GM12878 (cell line): Measurements from ENCODE around the gene EHD1. TPM values are rescaled to one million over a fixed set of nuclear protein-coding genes. Genes with fewer than 3 reads are reported as not detected.

Source experiments
- ATAC-seq: fragments of 200-7000 bp; cut with Tn5 transposase; 3 replicates; pipeline ENCODE4 v1.9.1; 2020; ENCODE audit warnings: mild to moderate bottlenecking, moderate library complexity
- BruUV-seq: library from RNA; stranded (reverse); fragments of 400-500 nt; replicated peaks from 2 replicates; lab custom pipeline; 2021; lab: Mats Ljungman, UMichigan
- CTCF ChIA-PET: fragments of 300-600 bp; sonication (Branson Sonifier 250); formaldehyde crosslinking; extraction: SDS; loops from one replicate; lab custom pipeline; 2021; ENCODE audit warnings: inconsistent platforms; lab: Yijun Ruan, JAX
- POLR2A ChIA-PET: fragments of 350-600 bp; formaldehyde crosslinking; extraction: SDS; loops from one replicate; lab custom pipeline; 2021; ENCODE audit warnings: inconsistent platforms; lab: Charles Lee
- RAD21 ChIA-PET: fragments of 300-600 bp; sonication (Branson Sonifier 250); formaldehyde crosslinking; loops from one replicate; lab custom pipeline; 2023; ENCODE audit warnings: antibody characterized with exemption; ENCODE audit not compliant: unreplicated experiment; lab: Charles Lee
- SMC1A ChIA-PET: fragments of 300-600 bp; sonication (Branson Sonifier 250); formaldehyde crosslinking; loops from one replicate; lab custom pipeline; 2023; ENCODE audit not compliant: unreplicated experiment, uncharacterized antibody; lab: Charles Lee
- DNase-seq: peaks from one replicate; pipeline ENCODE4 v3.0.0-alpha.2; 2011; ENCODE audit warnings: low read depth, low spot score
- FAIRE-seq: peaks from 3 replicates; lab custom pipeline; 2011; peaks lifted over from hg19 to GRCh38; lab: Jason Lieb, UNC
- H2AFZ ChIP-seq: 2 replicates; pipeline ENCODE4 v1.6.0; 2011; ENCODE audit warnings: low read depth, low read length, control low read depth; ENCODE audit not compliant: control insufficient read depth
- H3K27ac ChIP-seq: 2 replicates; pipeline ENCODE4 v1.5.1; 2011; ENCODE audit warnings: control low read depth; ENCODE audit not compliant: control insufficient read depth, insufficient read depth
- H3K27me3 ChIP-seq, 2 experiments: replicated peaks in 1 of 2; 2 replicates each; pipeline versions ENCODE4 v1.6.0 to v1.6.1; 2011; ENCODE audit warnings: low read length in 1 of 2; ENCODE audit not compliant: control insufficient read depth in 2 of 2, insufficient read depth in 2 of 2
- H3K36me3 ChIP-seq, 2 experiments: 2 replicates each; pipeline ENCODE4 v1.5.1; 2011; ENCODE audit warnings: low read length in 1 of 2; ENCODE audit not compliant: control insufficient read depth in 2 of 2, insufficient read depth in 2 of 2
- H3K4me1 ChIP-seq: 2 replicates; pipeline ENCODE4 v1.6.1; 2011; ENCODE audit warnings: mild to moderate bottlenecking, low read length, moderate library complexity, mixed read lengths; ENCODE audit not compliant: control insufficient read depth, insufficient read depth
- H3K4me2 ChIP-seq: 2 replicates; pipeline ENCODE4 v1.6.0; 2011; ENCODE audit warnings: control low read depth; ENCODE audit not compliant: control insufficient read depth, insufficient read depth
- H3K4me3 ChIP-seq: fragments of 200-600 bp; sonication (generic); 2 replicates; pipeline ENCODE4 v1.5.1; 2016
- H3K79me2 ChIP-seq: 2 replicates; pipeline ENCODE4 v1.6.0; 2011; ENCODE audit warnings: low read length; ENCODE audit not compliant: control insufficient read depth, insufficient read depth
- H3K9ac ChIP-seq: 2 replicates; pipeline ENCODE4 v1.8.0; 2011; ENCODE audit warnings: low read length, control low read depth, mixed read lengths; ENCODE audit not compliant: control insufficient read depth, insufficient read depth
- H3K9me3 ChIP-seq: replicated peaks from 3 replicates; pipeline ENCODE4 v1.5.1; 2011; ENCODE audit warnings: mild to moderate bottlenecking, low read length; ENCODE audit not compliant: control insufficient read depth, insufficient read depth
- H4K20me1 ChIP-seq: 2 replicates; pipeline ENCODE4 v1.6.0; 2011; ENCODE audit not compliant: control insufficient read depth, insufficient read depth
- ASH2L ChIP-seq: fragments of 300-600, 200-600 bp; sonication (generic); IDR thresholded peaks from 2 replicates; pipeline ENCODE4 v1.6.1; 2017; ENCODE audit warnings: low read depth, mild to moderate bottlenecking, borderline replicate concordance
- ATF7 ChIP-seq: fragments of 450-650 bp; IDR thresholded peaks from 2 replicates; pipeline ENCODE4 v1.6.1; 2016; ENCODE audit warnings: low read depth, mild to moderate bottlenecking
- CEBPZ ChIP-seq: fragments of 150-350 bp; IDR thresholded peaks from 2 replicates; pipeline ENCODE4 v1.6.1; 2016; ENCODE audit warnings: low read depth, low read length
- IKZF1 ChIP-seq: fragments of 450-650 bp; conservative IDR thresholded peaks from 2 replicates; pipeline ENCODE4 v1.6.1; 2017; ENCODE audit warnings: antibody characterized with exemption, mild to moderate bottlenecking
- JUNB ChIP-seq: IDR thresholded peaks from 2 replicates; pipeline ENCODE4 v1.6.1; 2016; ENCODE audit warnings: antibody characterized with exemption, mild to moderate bottlenecking
- NFIC ChIP-seq: IDR thresholded peaks from 2 replicates; pipeline ENCODE4 v1.6.1; 2012; ENCODE audit warnings: low read depth, mild to moderate bottlenecking, inconsistent platforms, low read length, moderate library complexity
- PAX8 ChIP-seq: fragments of 450-650 bp; IDR thresholded peaks from 2 replicates; pipeline ENCODE4 v1.6.1; 2017; ENCODE audit warnings: mild to moderate bottlenecking, moderate library complexity
- RCOR1 ChIP-seq: conservative IDR thresholded peaks from 2 replicates; pipeline ENCODE4 v1.6.1; 2012; ENCODE audit warnings: low read depth, low read length, improper control_type of control experiment
- RELA ChIP-seq: fragments of 450-650 bp; IDR thresholded peaks from 2 replicates; pipeline ENCODE4 v1.8.0; 2014; ENCODE audit warnings: borderline replicate concordance; ENCODE audit not compliant: partially characterized antibody
- RFX5 ChIP-seq: IDR thresholded peaks from 2 replicates; pipeline ENCODE4 v1.6.1; 2011; ENCODE audit warnings: low read depth, low read length, improper control_type of control experiment
- SIN3A ChIP-seq: IDR thresholded peaks from 2 replicates; pipeline ENCODE4 v1.6.1; 2012; ENCODE audit warnings: low read depth, low read length, improper control_type of control experiment
- SRF ChIP-seq, 2 experiments: IDR thresholded peaks; 2 replicates each; pipeline ENCODE4 v1.6.1; 2011; ENCODE audit warnings: low read depth in 2 of 2, low read length in 2 of 2, mild to moderate bottlenecking in 1 of 2, moderate library complexity in 1 of 2
- STAT3 ChIP-seq: IDR thresholded peaks from 2 replicates; pipeline ENCODE4 v1.6.1; 2011; ENCODE audit warnings: low read depth, low read length, improper control_type of control experiment
- USF1 ChIP-seq: IDR thresholded peaks from 2 replicates; pipeline ENCODE4 v1.6.1; 2011; ENCODE audit warnings: borderline replicate concordance, low read depth, mild to moderate bottlenecking, moderate library complexity, mixed read lengths, low read length; ENCODE audit not compliant: insufficient read depth; ENCODE audit errors: extremely low read length
- YBX1 ChIP-seq: fragments of 450-650 bp; IDR thresholded peaks from 2 replicates; pipeline ENCODE4 v1.6.1; 2016; ENCODE audit warnings: antibody characterized with exemption
- WGBS: methylation state at CpG from one replicate; pipeline ENCODE4 v1.1.6; 2016; ENCODE audit warnings: low lambda C conversion rate; ENCODE audit not compliant: insufficient replicate concordance, insufficient coverage; ENCODE audit errors: missing lambda C conversion rate; 5-methylcytosine and 5-hydroxymethylcytosine counted together
- in situ Hi-C: fragments of 300-500 bp; cut with MboI; formaldehyde crosslinking; loops from 9 replicates; pipeline ENCODE4 v1.14.3; 2018; ENCODE audit warnings: mixed read lengths
- intact Hi-C: fragments of 100-400 bp; cut with micrococcal nuclease; formaldehyde crosslinking; loops from one replicate; pipeline ENCODE4 v1.14.2; 2022; ENCODE audit not compliant: unreplicated experiment
- polyA plus RNA-seq, 11 experiments: library from polyadenylated mRNA; depleted of rRNA in 4 of 11; unstranded in 6 of 11; stranded (reverse) in 5 of 11; fragments of >200 nt; fragmentation: Nextera tagmentation in 4 of 11; fragmentation: Illumina TruSeq in 1 of 11; extraction: Ambion mirVana in 4 of 11; extraction: Trizol in 1 of 11; gene quantifications; 1 replicate in 1 of 11; 2 replicates in 10 of 11; pipeline versions ENCODE4 v1.2.1 to v1.2.3, GENCODE V29; 2011 to 2016; ENCODE audit warnings: inconsistent platforms in 2 of 11, missing spikeins in 2 of 11, low read depth in 1 of 11
- total RNA-seq, 4 experiments: library from RNA; depleted of rRNA in 3 of 4; stranded (reverse); fragments of >200 nt in 3 of 4; fragmentation: Illumina TruSeq in 1 of 4; extraction: Trizol in 1 of 4; gene quantifications; 2 replicates each; pipeline versions ENCODE4 v1.2.1 to v1.2.3, GENCODE V29; 2013 to 2021
- TF ChIP-seq, protein P1 (sequence below): IDR thresholded peaks from 2 replicates; pipeline ENCODE4 v1.6.1; 2012; ENCODE audit warnings: low read depth, low read length, improper control_type of control experiment

The EHD1 gene
- total and polyA plus RNA-seq, 10 of the 15 experiments (the other 5 are each of a cell fraction or from before 2014, with no cell fraction given): 1.0 to 165 (median 66.5) TPM

- TF ChIP-seq SIN3A (no peak), PAX8 (no peak), ATF7 (no peak), RCOR1 (no peak), RFX5 (no peak), ASH2L (no peak)
Measured at GRCh38 chr11:64868904-64869570, 9.4 kb downstream of the EHD1 start (continued).

GRCh38 chr11:64867748-64868462 is 10.5 kb downstream of the EHD1 start:
- DNase-seq (no peak), ATAC-seq (no peak), FAIRE-seq (no peak)
- peaks cover 3% of the 10 kb centered on the region; the same call in 1 of the 2 replicates for H4K20me1 ChIP-seq
- peak overlapping the region; percentile 8 for H3K9ac ChIP-seq
- BruUV-seq: no TSS peak
- H3K4me2 ChIP-seq: peak overlapping the region; percentile 62
- H3K27me3 ChIP-seq: no peaks in the 10 kb centered on the region
- H2AFZ ChIP-seq: no peak overlapping the region
- H3K79me2 ChIP-seq: peaks cover 93% of the 10 kb centered on the region
- intact Hi-C loops (no loop called here), in situ Hi-C loops (loop anchor here (10.0 kb wide), 1 partner anchor 557 kb away; the partner anchor contains the start of gene NEAT1)
- H3K27ac ChIP-seq: peak overlapping the region; percentile 92
- peaks cover 26 to 31% of the 10 kb centered on the region in 2 experiments; a peak in 3 of 4 replicates for H3K36me3 ChIP-seq
- ChIA-PET POLR2A (interaction anchor here (0.6 to 24.3 kb wide), 5 partner anchors 9 to 292 kb away, joined by 3 to 620 read pairs (median 30); partner anchors contain the start of genes CDC42BPG and EHD1), SMC1A (interaction anchor here (1.2 to 15.0 kb wide), 5 partner anchors 9 to 26 kb away, joined by 3 to 306 read pairs (median 12); partner anchors contain the start of gene CDC42BPG), CTCF (interaction anchor here (3.1 to 28.8 kb wide), 3 partner anchors 8 to 19 kb away, joined by 37 to 1208 read pairs (median 374); partner anchors contain the start of genes CDC42BPG and EHD1), RAD21 (interaction anchor here (1.5 to 15.8 kb wide), 4 partner anchors 9 to 19 kb away, joined by 4 to 316 read pairs (median 138); partner anchors contain the start of genes CDC42BPG and EHD1)
- peaks cover 93% of the 10 kb centered on the region for H3K4me1 ChIP-seq
- H3K4me3 ChIP-seq: no peak overlapping the region
- WGBS: 75% methylated on average over 28 of the region's 28 CpGs
- H3K9me3 ChIP-seq: no peaks in the 10 kb centered on the region
- TF ChIP-seq RCOR1: no peak
- TF ChIP-seq NFIC: no peak
- TF ChIP-seq SRF (IDR thresholded peaks at IDR 0.05; ENCODE audit: low read depth in 2 of 2, low read length in 2 of 2): no peak
- no peak for TF ChIP-seq YBX1
- TF ChIP-seq CEBPZ: no peak
- 0 out of 2 replicates have a peak, but pooled peaks have one; percentile 11 for TF ChIP-seq IKZF1
- no peak for TF ChIP-seq JUNB
- TF ChIP-seq, protein P1, sequence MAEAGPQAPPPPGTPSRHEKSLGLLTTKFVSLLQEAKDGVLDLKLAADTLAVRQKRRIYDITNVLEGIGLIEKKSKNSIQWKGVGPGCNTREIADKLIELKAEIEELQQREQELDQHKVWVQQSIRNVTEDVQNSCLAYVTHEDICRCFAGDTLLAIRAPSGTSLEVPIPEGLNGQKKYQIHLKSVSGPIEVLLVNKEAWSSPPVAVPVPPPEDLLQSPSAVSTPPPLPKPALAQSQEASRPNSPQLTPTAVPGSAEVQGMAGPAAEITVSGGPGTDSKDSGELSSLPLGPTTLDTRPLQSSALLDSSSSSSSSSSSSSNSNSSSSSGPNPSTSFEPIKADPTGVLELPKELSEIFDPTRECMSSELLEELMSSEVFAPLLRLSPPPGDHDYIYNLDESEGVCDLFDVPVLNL: no peak
- no peak for TF ChIP-seq RELA
- no peak for TF ChIP-seq USF1
- TF ChIP-seq STAT3: no peak
